Smooth muscle cell (in vitro differentiated cells): ENCODE results near the gene TRIM46. TPM values are rescaled to one million over a fixed set of nuclear protein-coding genes. Genes with fewer than 3 reads are reported as not detected.

Experiments used
- DNase-seq: peaks from one replicate; lab custom pipeline; 2025; ENCODE audit not compliant: unreplicated experiment; lab: John Stamatoyannopoulos, UW
- H2AFZ ChIP-seq: fragments of 200-600 bp; sonication (generic); 2 replicates; pipeline ENCODE4 v1.6.0; 2016; ENCODE audit warnings: antibody characterized with exemption, low read depth, mild to moderate bottlenecking
- H3F3A ChIP-seq: fragments of 200-600 bp; sonication (generic); 2 replicates; pipeline ENCODE4 v1.6.0; 2017; ENCODE audit warnings: antibody characterized with exemption, low read depth
- H3K27ac ChIP-seq: fragments of 200-600 bp; sonication (generic); 2 replicates; pipeline ENCODE4 v1.5.1; 2016; ENCODE audit warnings: low read depth, mild to moderate bottlenecking
- H3K27me3 ChIP-seq: fragments of 200-600 bp; sonication (generic); 2 replicates; pipeline ENCODE4 v1.6.1; 2016; ENCODE audit warnings: low read depth, mild to moderate bottlenecking
- H3K36me3 ChIP-seq: fragments of 200-600 bp; sonication (generic); 2 replicates; pipeline ENCODE4 v1.5.1; 2016; ENCODE audit warnings: low read depth
- H3K4me1 ChIP-seq: fragments of 200-600 bp; sonication (generic); 2 replicates; pipeline ENCODE4 v1.5.1; 2016; ENCODE audit warnings: low read depth
- H3K4me2 ChIP-seq: fragments of 200-600 bp; sonication (generic); 2 replicates; pipeline ENCODE4 v1.6.0; 2016; ENCODE audit warnings: mild to moderate bottlenecking
- H3K4me3 ChIP-seq: fragments of 200-600 bp; sonication (generic); 2 replicates; pipeline ENCODE4 v1.5.1; 2016; ENCODE audit warnings: mild to moderate bottlenecking
- H3K79me2 ChIP-seq: fragments of 200-600 bp; sonication (generic); 2 replicates; pipeline ENCODE4 v1.6.0; 2016; ENCODE audit warnings: low read depth, mild to moderate bottlenecking
- H3K9ac ChIP-seq: fragments of 200-600 bp; sonication (generic); 2 replicates; pipeline ENCODE4 v1.6.0; 2016; ENCODE audit warnings: low read depth
- H3K9me3 ChIP-seq: fragments of 200-600 bp; sonication (generic); replicated peaks from 2 replicates; pipeline ENCODE4 v1.5.1; 2016; ENCODE audit warnings: low read depth
- H4K20me1 ChIP-seq: fragments of 200-600 bp; sonication (generic); 2 replicates; pipeline ENCODE4 v1.6.0; 2016; ENCODE audit warnings: low read depth
- WGBS: methylation state at CpG from one replicate; pipeline ENCODE4 v1.1.7; 2016; ENCODE audit warnings: low lambda C conversion rate; 5-methylcytosine and 5-hydroxymethylcytosine counted together
- polyA plus RNA-seq: library from polyadenylated mRNA; unstranded; fragments of >200 nt; fragmentation: Nextera tagmentation; extraction: Ambion mirVana; gene quantifications from 2 replicates; pipeline ENCODE4 v1.2.1, GENCODE V29; 2016
- total RNA-seq: library from RNA; depleted of rRNA; stranded (reverse); fragments of >200 nt; gene quantifications from 2 replicates; pipeline ENCODE4 v1.2.3, GENCODE V29; 2014
- TF ChIP-seq, protein P1 (sequence below): fragments of 200-600 bp; sonication (generic); IDR thresholded peaks from 2 replicates; pipeline ENCODE4 v1.5.1; 2017; ENCODE audit warnings: borderline replicate concordance, mild to moderate bottlenecking, antibody characterized with exemption; ENCODE audit not compliant: insufficient read depth, poor library complexity, severe bottlenecking

TRIM46 gene
- total and polyA plus RNA-seq, 2 experiments from 2014 or later, result 3.6 to 3.8 TPM

- no peak overlapping the region for H3K27ac ChIP-seq
- H3K9me3 ChIP-seq, result no peaks in the 10 kb centered on the region
- TF ChIP-seq, protein P1, sequence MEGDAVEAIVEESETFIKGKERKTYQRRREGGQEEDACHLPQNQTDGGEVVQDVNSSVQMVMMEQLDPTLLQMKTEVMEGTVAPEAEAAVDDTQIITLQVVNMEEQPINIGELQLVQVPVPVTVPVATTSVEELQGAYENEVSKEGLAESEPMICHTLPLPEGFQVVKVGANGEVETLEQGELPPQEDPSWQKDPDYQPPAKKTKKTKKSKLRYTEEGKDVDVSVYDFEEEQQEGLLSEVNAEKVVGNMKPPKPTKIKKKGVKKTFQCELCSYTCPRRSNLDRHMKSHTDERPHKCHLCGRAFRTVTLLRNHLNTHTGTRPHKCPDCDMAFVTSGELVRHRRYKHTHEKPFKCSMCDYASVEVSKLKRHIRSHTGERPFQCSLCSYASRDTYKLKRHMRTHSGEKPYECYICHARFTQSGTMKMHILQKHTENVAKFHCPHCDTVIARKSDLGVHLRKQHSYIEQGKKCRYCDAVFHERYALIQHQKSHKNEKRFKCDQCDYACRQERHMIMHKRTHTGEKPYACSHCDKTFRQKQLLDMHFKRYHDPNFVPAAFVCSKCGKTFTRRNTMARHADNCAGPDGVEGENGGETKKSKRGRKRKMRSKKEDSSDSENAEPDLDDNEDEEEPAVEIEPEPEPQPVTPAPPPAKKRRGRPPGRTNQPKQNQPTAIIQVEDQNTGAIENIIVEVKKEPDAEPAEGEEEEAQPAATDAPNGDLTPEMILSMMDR, result no peak
- no peak overlapping the region for H3K9ac ChIP-seq
- H3K4me3 ChIP-seq, result no peak overlapping the region
- no peaks in the 10 kb centered on the region for H3F3A ChIP-seq
- no peaks in the 10 kb centered on the region for H4K20me1 ChIP-seq
- no peak overlapping the region for H2AFZ ChIP-seq
- no peaks in the 10 kb centered on the region for H3K27me3 ChIP-seq
- no peak overlapping the region for H3K4me2 ChIP-seq
- DNase-seq, result no peak
- peaks cover under 1% of the 10 kb centered on the region for H3K4me1 ChIP-seq
- no peaks in the 10 kb centered on the region for H3K36me3 ChIP-seq
- 87% methylated on average over 11 of the region's 11 CpGs for WGBS
- H3K79me2 ChIP-seq, result peaks cover 1% of the 10 kb centered on the region
Observed at GRCh38 chr1:155177192-155177917, 3.7 kb downstream of the TRIM46 start.

DNA sequence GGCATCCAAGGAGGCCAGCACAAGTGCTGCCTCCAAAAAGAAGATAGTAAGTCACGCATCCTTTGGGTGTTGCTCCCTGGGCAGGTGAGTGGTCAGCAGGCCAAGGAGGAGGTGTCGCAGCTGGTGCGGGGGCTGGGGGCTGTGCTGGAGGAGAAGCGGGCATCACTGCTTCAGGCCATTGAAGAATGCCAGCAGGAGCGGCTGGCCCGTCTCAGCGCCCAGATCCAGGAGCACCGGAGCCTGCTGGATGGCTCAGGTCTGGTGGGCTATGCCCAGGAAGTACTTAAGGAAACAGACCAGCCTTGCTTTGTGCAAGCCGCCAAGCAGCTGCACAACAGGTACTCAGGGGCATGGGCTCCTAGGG is 4.3 kb downstream of the TRIM46 start:
- 98% methylated on average over 9 of the region's 9 CpGs for WGBS

GRCh38 chr1:155178441-155179111 is 4.9 kb downstream of the TRIM46 start:
- TF ChIP-seq, protein P1, result no peak
- H3K4me2 ChIP-seq, result no peak overlapping the region
- no peaks in the 10 kb centered on the region for H4K20me1 ChIP-seq
- no peak overlapping the region for H3K9ac ChIP-seq
- H3K27me3 ChIP-seq, result no peaks in the 10 kb centered on the region
- no peaks in the 10 kb centered on the region for H3K4me1 ChIP-seq
- H3K4me3 ChIP-seq, result no peak overlapping the region
- no peak overlapping the region for H3K27ac ChIP-seq
- H3K9me3 ChIP-seq, result no peaks in the 10 kb centered on the region
- 93% methylated on average over 18 of the region's 30 CpGs for WGBS
- H3F3A ChIP-seq, result no peaks in the 10 kb centered on the region
- H3K79me2 ChIP-seq, result no peaks in the 10 kb centered on the region
- no peak overlapping the region for H2AFZ ChIP-seq
- DNase-seq, result no peak
- no peaks in the 10 kb centered on the region for H3K36me3 ChIP-seq

More for the DNA sequence above, 4.3 kb downstream of the TRIM46 start:
- Histone ChIP-seq H3K27me3 (no peaks in the 10 kb centered on the region), H4K20me1 (no peaks in the 10 kb centered on the region), H3K4me3 (no peak overlapping the region), H3F3A (no peaks in the 10 kb centered on the region), H3K4me1 (no peaks in the 10 kb centered on the region), H2AFZ (no peak overlapping the region), H3K27ac (no peak overlapping the region), H3K79me2 (no peaks in the 10 kb centered on the region), H3K9me3 (no peaks in the 10 kb centered on the region), H3K9ac (no peak overlapping the region), H3K36me3 (no peaks in the 10 kb centered on the region), H3K4me2 (no peak overlapping the region)
- no peak for DNase-seq
- TF ChIP-seq, protein P1, result no peak
